HL-60 (cell line): ENCODE results near the gene HMCN1.

Experiments used
- DNase-seq, 2 experiments: peaks; one replicate each; pipeline ENCODE4 v3.0.0-alpha.2; 2010 to 2020; ENCODE audit warnings: low read depth in 1 of 2, low spot score in 1 of 2
- H3K27ac ChIP-seq: fragments of 250-450 bp; sonication (Bioruptor Pico); replicated peaks from 2 replicates; pipeline ENCODE4 v1.5.1; 2020; ENCODE audit warnings: mild to moderate bottlenecking, moderate library complexity
- H3K27me3 ChIP-seq: fragments of 250-450 bp; sonication (Bioruptor Pico); 2 replicates; pipeline ENCODE4 v1.5.1; 2021; ENCODE audit warnings: mild to moderate bottlenecking, moderate library complexity; ENCODE audit not compliant: insufficient read depth, poor library complexity, severe bottlenecking
- H3K4me3 ChIP-seq: replicated peaks from 2 replicates; pipeline ENCODE4 v1.5.1; 2011; ENCODE audit warnings: mild to moderate bottlenecking, control low read depth, low read length; ENCODE audit not compliant: insufficient read depth
- GABPA ChIP-seq: IDR thresholded peaks from 2 replicates; pipeline ENCODE4 v1.6.1; 2012; ENCODE audit warnings: low read depth
- POLR2AphosphoS5 ChIP-seq: IDR thresholded peaks from 2 replicates; pipeline ENCODE4 v1.6.1; 2012; ENCODE audit warnings: low read depth
- SPI1 ChIP-seq: IDR thresholded peaks from 2 replicates; pipeline ENCODE4 v1.6.1; 2012; ENCODE audit warnings: low read depth, mild to moderate bottlenecking, borderline replicate concordance
- TF ChIP-seq, protein P1 (sequence below): IDR thresholded peaks from 2 replicates; pipeline ENCODE4 v1.6.1; 2012; ENCODE audit warnings: low read depth; ENCODE audit not compliant: insufficient replicate concordance
- TF ChIP-seq, protein P2 (sequence below): IDR thresholded peaks from one replicate; pipeline ENCODE4 v1.5.1; 2011; ENCODE audit warnings: low read length, control low read depth, inconsistent platforms; ENCODE audit not compliant: insufficient read depth

HMCN1 gene

GRCh38 chr1:186239171-186239570 is 505.0 kb downstream of the HMCN1 start:
- Histone ChIP-seq H3K4me3 (no peak overlapping the region), H3K27ac (no peak overlapping the region), H3K27me3 (no peaks in the 10 kb centered on the region)
- TF ChIP-seq SPI1: no peak
- TF ChIP-seq, protein P1, sequence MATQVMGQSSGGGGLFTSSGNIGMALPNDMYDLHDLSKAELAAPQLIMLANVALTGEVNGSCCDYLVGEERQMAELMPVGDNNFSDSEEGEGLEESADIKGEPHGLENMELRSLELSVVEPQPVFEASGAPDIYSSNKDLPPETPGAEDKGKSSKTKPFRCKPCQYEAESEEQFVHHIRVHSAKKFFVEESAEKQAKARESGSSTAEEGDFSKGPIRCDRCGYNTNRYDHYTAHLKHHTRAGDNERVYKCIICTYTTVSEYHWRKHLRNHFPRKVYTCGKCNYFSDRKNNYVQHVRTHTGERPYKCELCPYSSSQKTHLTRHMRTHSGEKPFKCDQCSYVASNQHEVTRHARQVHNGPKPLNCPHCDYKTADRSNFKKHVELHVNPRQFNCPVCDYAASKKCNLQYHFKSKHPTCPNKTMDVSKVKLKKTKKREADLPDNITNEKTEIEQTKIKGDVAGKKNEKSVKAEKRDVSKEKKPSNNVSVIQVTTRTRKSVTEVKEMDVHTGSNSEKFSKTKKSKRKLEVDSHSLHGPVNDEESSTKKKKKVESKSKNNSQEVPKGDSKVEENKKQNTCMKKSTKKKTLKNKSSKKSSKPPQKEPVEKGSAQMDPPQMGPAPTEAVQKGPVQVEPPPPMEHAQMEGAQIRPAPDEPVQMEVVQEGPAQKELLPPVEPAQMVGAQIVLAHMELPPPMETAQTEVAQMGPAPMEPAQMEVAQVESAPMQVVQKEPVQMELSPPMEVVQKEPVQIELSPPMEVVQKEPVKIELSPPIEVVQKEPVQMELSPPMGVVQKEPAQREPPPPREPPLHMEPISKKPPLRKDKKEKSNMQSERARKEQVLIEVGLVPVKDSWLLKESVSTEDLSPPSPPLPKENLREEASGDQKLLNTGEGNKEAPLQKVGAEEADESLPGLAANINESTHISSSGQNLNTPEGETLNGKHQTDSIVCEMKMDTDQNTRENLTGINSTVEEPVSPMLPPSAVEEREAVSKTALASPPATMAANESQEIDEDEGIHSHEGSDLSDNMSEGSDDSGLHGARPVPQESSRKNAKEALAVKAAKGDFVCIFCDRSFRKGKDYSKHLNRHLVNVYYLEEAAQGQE: no peak
- TF ChIP-seq POLR2AphosphoS5: no peak
- no peak for TF ChIP-seq GABPA
- TF ChIP-seq, protein P2, sequence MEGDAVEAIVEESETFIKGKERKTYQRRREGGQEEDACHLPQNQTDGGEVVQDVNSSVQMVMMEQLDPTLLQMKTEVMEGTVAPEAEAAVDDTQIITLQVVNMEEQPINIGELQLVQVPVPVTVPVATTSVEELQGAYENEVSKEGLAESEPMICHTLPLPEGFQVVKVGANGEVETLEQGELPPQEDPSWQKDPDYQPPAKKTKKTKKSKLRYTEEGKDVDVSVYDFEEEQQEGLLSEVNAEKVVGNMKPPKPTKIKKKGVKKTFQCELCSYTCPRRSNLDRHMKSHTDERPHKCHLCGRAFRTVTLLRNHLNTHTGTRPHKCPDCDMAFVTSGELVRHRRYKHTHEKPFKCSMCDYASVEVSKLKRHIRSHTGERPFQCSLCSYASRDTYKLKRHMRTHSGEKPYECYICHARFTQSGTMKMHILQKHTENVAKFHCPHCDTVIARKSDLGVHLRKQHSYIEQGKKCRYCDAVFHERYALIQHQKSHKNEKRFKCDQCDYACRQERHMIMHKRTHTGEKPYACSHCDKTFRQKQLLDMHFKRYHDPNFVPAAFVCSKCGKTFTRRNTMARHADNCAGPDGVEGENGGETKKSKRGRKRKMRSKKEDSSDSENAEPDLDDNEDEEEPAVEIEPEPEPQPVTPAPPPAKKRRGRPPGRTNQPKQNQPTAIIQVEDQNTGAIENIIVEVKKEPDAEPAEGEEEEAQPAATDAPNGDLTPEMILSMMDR: no peak
- DNase-seq: no peak

DNA sequence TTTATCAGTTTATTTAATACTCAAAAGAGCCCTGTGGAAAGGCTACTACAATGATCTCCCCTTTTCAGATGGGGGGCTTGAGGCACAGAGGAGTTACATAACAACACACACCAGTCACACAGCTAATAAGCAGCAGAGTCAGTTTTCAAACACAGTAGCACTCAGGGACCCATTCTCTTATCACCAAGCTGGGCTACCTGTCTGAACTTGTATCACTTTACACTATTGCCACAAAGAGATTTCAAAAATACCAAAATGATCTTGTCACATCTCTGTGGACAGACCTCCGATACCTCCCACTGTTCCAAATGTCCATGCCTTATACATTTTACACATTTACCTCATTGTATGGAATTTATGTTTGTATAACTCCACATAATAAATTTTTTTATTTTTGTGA is 506.2 kb downstream of the HMCN1 start:
- H3K27me3 ChIP-seq: no peaks in the 10 kb centered on the region
- TF ChIP-seq POLR2AphosphoS5 (no peak), SPI1 (no peak), GABPA (no peak)
- TF ChIP-seq, protein P1: no peak
- TF ChIP-seq, protein P2: no peak
- H3K27ac ChIP-seq: no peak overlapping the region
- no peak overlapping the region for H3K4me3 ChIP-seq
- no peak for DNase-seq
